MM.1S (cell line): ENCODE data around the gene INPP5J.

ENCODE experiments used
- CTCF ChIP-seq: fragments of 300-600 bp; sonication (generic); IDR thresholded peaks from 2 replicates; pipeline ENCODE4 v1.5.1; 2016; ENCODE audit warnings: antibody characterized with exemption, low read length, mixed read lengths
- EZH2 ChIP-seq: fragments of 300-600 bp; sonication (generic); optimal IDR thresholded peaks from 2 replicates; pipeline ENCODE3; 2017; ENCODE audit warnings: low read depth, mild to moderate bottlenecking, antibody characterized with exemption, low read length, mixed read lengths

DNA sequence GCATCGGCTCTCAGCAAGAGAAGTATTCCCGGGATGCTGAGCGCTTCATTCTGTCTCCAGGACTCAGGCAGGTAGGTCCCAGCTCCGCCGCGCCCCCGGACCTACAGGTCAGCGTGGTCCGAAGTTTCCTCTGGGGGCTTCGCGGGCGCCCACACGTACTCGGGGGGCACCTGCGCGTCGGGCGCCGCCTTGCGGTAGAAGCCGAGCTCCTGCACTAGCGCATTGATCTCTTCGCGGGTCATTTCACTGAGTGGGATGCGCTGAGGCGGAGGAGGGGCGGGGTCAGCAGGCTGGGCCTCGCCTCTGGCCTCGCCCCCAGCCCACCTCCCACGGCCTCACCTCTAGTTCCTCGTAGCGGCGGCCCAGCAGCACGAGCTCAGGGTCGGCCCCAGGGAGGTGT, 17.9 kb upstream of the INPP5J start:
- TF ChIP-seq CTCF (no peak), EZH2 (no peak)
